Stimulated activated naive CD8-positive, alpha-beta T cell treated with anti-CD3 and anti-CD28 coated beads, Interleukin-15, Interleukin-2, amounts not matched to agents 100 ng/mL and 50 ng/mL, for 24 hours (primary cell): Measurements from ENCODE around the gene STAT5B.
A peak's percentile ranks its signal among the peaks of the same experiment; 100 is the strongest.
"Not testable (repeated sequence)": the region's sequence is repeated elsewhere in the genome, so short reads cannot be mapped to it uniquely, and the experiment has no call there.

ENCODE experiments used
- H3K27ac Mint-ChIP-seq: one replicate; pipeline ENCODE4 v1.8.0; 2021; ENCODE audit warnings: mild to moderate bottlenecking, mixed read lengths
- H3K27me3 Mint-ChIP-seq: one replicate; pipeline ENCODE4 v1.8.0; 2021; ENCODE audit warnings: mixed read lengths
- H3K36me3 Mint-ChIP-seq: one replicate; pipeline ENCODE4 v1.8.0; 2021; ENCODE audit warnings: low read depth, mixed read lengths
- H3K4me1 Mint-ChIP-seq: one replicate; pipeline ENCODE4 v1.8.0; 2021; ENCODE audit warnings: low read depth, mixed read lengths
- H3K4me3 Mint-ChIP-seq: one replicate; pipeline ENCODE4 v1.8.0; 2021; ENCODE audit warnings: mild to moderate bottlenecking, mixed read lengths
- H3K9me3 Mint-ChIP-seq: one replicate; pipeline ENCODE4 v1.8.0; 2021; ENCODE audit warnings: mixed read lengths

The STAT5B gene

GRCh38 chr17:42297775-42298174, 21.6 kb upstream of the STAT5B start:
- not testable (repeated sequence) for H3K27ac Mint-ChIP-seq, H3K4me3 Mint-ChIP-seq, H3K27me3 Mint-ChIP-seq, H3K9me3 Mint-ChIP-seq
- Mint-ChIP-seq H3K4me1 (peaks cover 12% of the 10 kb centered on the region), H3K36me3 (peaks cover 65% of the 10 kb centered on the region)

DNA sequence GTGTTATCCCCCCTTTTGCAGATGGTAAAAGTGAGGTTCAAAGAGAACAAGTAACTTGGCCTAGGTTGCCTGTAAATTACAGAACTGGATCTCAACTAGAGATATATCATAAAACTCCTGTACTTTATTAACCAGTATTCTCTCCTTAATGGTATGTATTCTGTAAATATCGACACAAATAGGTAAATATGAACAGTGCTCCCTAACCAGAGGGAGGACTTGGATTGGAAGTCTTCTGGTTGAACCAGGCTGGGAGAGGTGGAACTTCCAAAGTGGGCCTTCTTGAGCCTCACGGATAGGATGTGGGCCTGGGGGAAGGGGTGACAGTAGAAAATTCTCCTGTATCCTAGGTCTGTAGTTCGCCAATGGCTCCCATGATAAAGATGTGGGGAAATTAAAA, 19.8 kb upstream of the STAT5B start:
- H3K27me3 Mint-ChIP-seq, result no peaks in the 10 kb centered on the region

DNA sequence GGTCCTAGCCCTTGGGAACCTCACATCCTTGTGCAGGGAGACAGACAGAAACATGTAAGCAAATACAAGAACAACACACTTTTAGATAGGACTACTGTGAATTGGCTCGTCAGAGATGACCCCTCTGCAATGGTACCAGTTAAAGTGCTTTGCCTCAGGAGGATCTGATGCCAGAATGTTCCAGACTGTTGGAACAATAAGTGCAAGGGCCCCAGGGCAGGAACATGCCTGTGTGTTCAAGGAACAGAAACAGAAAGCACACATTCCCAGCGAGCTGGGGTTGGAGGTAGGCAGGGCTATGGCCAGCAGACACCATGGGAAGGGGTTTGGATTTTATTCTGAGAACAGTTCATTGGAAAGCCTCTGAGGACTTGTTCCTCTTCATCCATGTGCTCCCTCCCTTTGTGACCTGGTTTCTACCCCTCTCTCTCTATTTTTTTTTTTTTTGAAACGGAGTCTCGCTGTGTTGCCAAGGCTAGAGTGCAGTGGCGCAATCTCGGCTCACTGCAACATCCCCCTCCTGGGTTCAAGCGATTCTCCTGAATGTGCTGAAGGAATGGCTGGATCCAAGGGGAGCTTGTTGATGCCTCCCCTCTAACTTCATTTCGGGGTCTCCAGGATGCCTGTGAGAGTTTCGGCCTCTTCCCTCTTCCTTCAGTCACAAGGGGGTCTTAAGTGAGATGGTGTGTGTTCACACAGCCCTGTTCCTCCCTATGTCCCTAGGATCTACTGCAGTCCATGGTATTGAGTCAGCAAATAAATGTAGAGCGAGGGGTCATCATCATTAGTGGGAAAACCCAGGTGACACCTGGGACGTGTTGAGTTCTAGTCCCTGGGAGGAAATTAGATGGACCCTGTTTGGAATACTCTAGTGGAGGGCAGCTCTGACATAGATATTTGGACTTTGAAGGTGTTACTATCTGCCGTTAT, 18.5 kb upstream of the STAT5B start:
- H3K27me3 Mint-ChIP-seq, result no peaks in the 10 kb centered on the region
- no peaks in the 10 kb centered on the region for H3K9me3 Mint-ChIP-seq
- peak overlapping the region; percentile 72 for H3K27ac Mint-ChIP-seq
- peaks cover 42% of the 10 kb centered on the region for H3K4me1 Mint-ChIP-seq
- H3K4me3 Mint-ChIP-seq, result peak overlapping the region; percentile 18
- H3K36me3 Mint-ChIP-seq, result peaks cover 75% of the 10 kb centered on the region

More for the DNA sequence above, 19.8 kb upstream of the STAT5B start:
- Mint-ChIP-seq H3K27ac (no peak overlapping the region), H3K4me3 (no peak overlapping the region), H3K4me1 (peaks cover 29% of the 10 kb centered on the region), H3K36me3 (peaks cover 64% of the 10 kb centered on the region), H3K9me3 (no peaks in the 10 kb centered on the region)

DNA sequence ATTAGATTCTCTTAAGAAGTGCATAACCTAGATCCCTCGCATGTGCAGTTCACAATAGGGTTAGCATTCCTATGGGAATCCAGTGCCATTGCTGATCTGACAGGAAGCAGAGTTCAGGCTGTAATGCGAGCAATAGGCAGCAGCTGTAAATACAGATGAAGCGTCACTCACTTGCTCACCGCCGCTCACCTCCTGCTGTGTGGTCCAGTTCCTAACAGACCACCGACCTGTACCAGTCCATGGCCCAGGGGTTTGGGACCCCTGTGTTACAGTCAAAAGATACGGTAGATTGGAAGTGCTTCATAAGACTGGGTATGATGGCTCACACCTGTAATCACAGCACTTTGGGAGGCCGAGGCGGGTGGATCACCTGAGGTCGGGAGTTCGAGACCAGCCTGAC, 14.9 kb upstream of the STAT5B start:
- Mint-ChIP-seq H3K27me3 (no peaks in the 10 kb centered on the region), H3K27ac (peak overlapping the region; percentile 83), H3K36me3 (peaks cover 68% of the 10 kb centered on the region), H3K4me1 (peaks cover 59% of the 10 kb centered on the region), H3K4me3 (peak overlapping the region; percentile 92), H3K9me3 (no peaks in the 10 kb centered on the region)

- H3K9me3 Mint-ChIP-seq, result no peaks in the 10 kb centered on the region
- peaks cover 65% of the 10 kb centered on the region for H3K4me1 Mint-ChIP-seq
- peak overlapping the region; percentile 92 for H3K4me3 Mint-ChIP-seq
- H3K27ac Mint-ChIP-seq, result peak overlapping the region; percentile 93
- peaks cover 64% of the 10 kb centered on the region for H3K36me3 Mint-ChIP-seq
- H3K27me3 Mint-ChIP-seq, result no peaks in the 10 kb centered on the region
Observed at GRCh38 chr17:42290577-42290976, 14.4 kb upstream of the STAT5B start.

DNA sequence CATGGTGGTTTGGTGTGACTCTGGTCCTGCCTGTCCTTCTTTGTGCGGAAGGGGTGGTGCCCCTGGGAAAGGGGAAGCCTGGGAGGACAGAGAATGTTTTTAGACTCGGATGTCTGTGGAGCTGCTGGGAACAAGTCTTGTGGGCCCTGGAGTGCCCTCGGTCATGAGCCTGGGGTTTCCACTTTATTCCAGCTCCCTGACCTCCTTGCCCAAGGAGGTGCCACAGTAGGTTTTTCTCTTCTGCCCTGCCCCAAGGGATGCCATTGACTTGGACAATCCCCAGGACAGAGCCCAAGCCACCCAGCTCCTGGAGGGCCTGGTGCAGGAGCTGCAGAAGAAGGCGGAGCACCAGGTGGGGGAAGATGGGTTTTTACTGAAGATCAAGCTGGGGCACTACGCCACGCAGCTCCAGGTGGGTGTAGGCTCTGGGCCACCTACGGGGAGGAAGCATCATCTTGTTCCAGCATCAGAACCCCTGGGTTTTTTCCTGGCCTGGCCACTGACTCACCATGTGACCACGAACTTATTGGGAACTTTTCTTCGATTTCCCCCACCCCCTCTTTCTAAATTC, 13.5 kb upstream of the STAT5B start:
- peaks cover 57% of the 10 kb centered on the region for H3K36me3 Mint-ChIP-seq
- H3K9me3 Mint-ChIP-seq, result no peaks in the 10 kb centered on the region
- peak overlapping the region; percentile 92 for H3K4me3 Mint-ChIP-seq
- peak overlapping the region; percentile 93 for H3K27ac Mint-ChIP-seq
- no peaks in the 10 kb centered on the region for H3K27me3 Mint-ChIP-seq
- peaks cover 72% of the 10 kb centered on the region for H3K4me1 Mint-ChIP-seq

DNA sequence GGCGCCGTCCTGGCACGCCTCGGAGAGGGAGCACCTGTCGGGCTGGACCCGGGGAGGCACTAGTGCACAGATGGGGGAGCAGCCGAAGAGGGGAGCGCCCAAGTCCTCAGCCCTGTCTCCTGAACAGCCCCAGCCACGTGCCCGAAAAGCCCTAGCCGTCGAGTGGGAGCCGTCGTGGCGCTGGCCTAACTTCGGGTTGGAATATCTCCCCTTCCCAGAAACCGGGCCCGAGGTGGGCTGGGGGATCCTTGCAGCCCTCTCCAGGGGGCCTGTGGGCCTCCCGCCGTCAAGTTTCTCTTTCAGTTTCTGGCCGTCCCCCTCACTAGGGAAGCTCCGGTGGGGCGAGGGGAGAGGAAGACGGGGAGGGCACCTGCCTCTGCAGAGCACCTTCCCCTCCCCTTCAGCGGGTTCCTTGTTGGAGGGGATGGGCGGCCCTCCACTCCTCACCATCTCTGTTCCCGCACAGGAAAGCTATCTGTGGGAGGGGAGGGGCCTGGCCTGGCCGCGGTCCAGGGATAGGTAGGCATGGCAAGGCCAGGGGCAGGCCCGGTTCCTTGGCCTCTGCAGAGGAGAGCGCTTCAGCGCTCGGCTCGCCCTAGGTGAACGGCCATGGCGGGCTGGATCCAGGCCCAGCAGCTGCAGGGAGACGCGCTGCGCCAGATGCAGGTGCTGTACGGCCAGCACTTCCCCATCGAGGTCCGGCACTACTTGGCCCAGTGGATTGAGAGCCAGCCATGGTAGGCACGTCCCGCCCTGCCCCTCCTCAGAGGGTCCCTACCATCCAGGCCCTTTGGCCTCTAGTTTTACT, 12.8 kb upstream of the STAT5B start:
- Mint-ChIP-seq H3K9me3 (no peaks in the 10 kb centered on the region), H3K4me3 (peak overlapping the region; percentile 92), H3K36me3 (peaks cover 51% of the 10 kb centered on the region), H3K4me1 (peaks cover 72% of the 10 kb centered on the region), H3K27ac (peak overlapping the region; percentile 93), H3K27me3 (no peaks in the 10 kb centered on the region)

GRCh38 chr17:42287977-42288802, 12.0 kb upstream of the STAT5B start, which contains the start of gene STAT5A:
STAT5A (plus strand) TSS chr17:42288498; CDS start chr17:42289412, 914 bp downstream.
- H3K4me3 Mint-ChIP-seq, result peak within 1 kb of the TSS; percentile 92
- H3K27ac Mint-ChIP-seq, result peak within 1 kb of the TSS; percentile 98
- H3K27me3 Mint-ChIP-seq, result no peaks in the 10 kb centered on the region
- H3K4me1 Mint-ChIP-seq, result peaks cover 75% of the 10 kb centered on the region
- peaks cover 45% of the 10 kb centered on the region for H3K36me3 Mint-ChIP-seq
- no peaks in the 10 kb centered on the region for H3K9me3 Mint-ChIP-seq

DNA sequence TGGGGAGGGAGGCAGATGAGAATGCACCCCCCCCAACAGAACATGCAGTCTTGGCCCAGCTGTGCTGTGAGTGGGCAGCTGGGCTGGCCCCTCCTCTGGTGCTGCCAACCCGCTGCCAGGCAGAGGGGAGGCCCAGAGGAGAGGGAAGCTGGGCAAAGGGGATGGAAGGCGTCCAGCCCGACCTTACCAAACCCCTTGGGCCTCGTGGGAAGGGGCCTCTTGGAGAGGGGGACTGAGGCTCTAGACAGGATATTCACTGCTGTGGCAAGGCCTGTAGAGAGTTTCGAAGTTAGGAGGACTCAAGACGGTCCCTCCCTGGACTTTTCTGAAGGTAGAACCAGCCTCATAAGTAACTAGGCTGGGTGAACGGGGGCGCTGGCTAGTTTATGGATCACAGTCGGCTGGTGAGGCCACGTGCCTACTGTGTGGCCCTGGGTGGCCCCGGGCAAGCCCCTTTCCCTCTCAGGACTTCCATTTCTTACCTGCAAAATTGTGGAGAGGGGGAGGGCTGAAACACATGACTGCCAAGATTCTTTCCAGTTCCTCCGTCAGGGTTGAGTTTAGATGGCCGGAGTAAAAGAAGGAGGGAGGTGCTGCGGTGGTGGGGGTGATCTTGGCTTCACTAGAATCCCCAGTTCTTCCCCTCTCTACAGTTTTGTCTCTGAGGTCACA, 11.2 kb upstream of the STAT5B start:
- Mint-ChIP-seq H3K9me3 (no peaks in the 10 kb centered on the region), H3K27ac (peak overlapping the region; percentile 98)

GRCh38 chr17:42286411-42287221, 10.4 kb upstream of the STAT5B start:
- no peaks in the 10 kb centered on the region for H3K27me3 Mint-ChIP-seq
- H3K4me1 Mint-ChIP-seq, result peaks cover 70% of the 10 kb centered on the region
- H3K27ac Mint-ChIP-seq, result peak overlapping the region; percentile 98
- peak overlapping the region; percentile 92 for H3K4me3 Mint-ChIP-seq
- H3K36me3 Mint-ChIP-seq, result peaks cover 33% of the 10 kb centered on the region
- H3K9me3 Mint-ChIP-seq, result no peaks in the 10 kb centered on the region

More for the DNA sequence above, 11.2 kb upstream of the STAT5B start:
- H3K36me3 Mint-ChIP-seq, result peaks cover 41% of the 10 kb centered on the region
- peak overlapping the region; percentile 92 for H3K4me3 Mint-ChIP-seq
- H3K27me3 Mint-ChIP-seq, result no peaks in the 10 kb centered on the region
- peaks cover 77% of the 10 kb centered on the region for H3K4me1 Mint-ChIP-seq

DNA sequence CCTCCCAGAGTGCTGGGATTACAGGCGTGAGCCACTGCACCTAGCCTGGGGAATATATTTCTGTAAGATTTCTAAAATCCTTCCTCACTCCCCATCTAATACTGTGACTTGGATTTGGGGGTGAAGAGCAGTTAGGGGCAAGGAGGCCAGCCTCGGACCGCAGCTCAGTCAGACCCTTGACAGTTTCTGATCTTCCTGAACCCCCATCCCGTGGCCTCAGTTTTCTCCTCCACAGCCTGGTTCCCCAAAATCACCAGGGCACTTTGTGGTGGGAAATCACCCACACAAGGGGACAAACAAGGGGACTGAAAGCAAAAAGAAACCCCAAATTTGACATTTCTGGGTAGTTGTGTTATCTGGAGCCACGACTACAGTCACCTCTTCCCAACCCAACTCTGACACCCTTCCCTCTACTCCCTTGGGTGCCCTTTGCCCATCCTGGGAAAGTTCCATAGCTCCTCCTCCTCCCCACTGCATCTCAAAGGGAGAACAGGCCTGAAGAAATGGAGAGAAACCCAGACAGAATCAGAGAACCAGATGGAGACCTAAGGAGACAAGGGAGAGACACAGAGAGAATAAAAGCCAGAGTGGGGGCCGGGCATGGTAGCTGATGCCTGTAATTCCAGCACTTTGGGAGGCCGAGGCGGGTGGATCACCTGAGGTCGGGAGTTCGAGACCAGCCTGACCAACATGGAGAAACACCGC, 9.3 kb upstream of the STAT5B start:
- Mint-ChIP-seq H3K4me1 (peaks cover 59% of the 10 kb centered on the region), H3K36me3 (peaks cover 22% of the 10 kb centered on the region), H3K27ac (peak overlapping the region; percentile 57), H3K4me3 (peak overlapping the region; percentile 92), H3K27me3 (no peaks in the 10 kb centered on the region), H3K9me3 (no peaks in the 10 kb centered on the region)

- no peaks in the 10 kb centered on the region for H3K27me3 Mint-ChIP-seq
- peaks cover 51% of the 10 kb centered on the region for H3K4me1 Mint-ChIP-seq
- no peaks in the 10 kb centered on the region for H3K9me3 Mint-ChIP-seq
- no peak overlapping the region for H3K4me3 Mint-ChIP-seq
- peaks cover 13% of the 10 kb centered on the region for H3K36me3 Mint-ChIP-seq
- no peak overlapping the region for H3K27ac Mint-ChIP-seq
Observed at GRCh38 chr17:42284566-42284965, 8.4 kb upstream of the STAT5B start.

GRCh38 chr17:42284024-42284369, 7.8 kb upstream of the STAT5B start:
- Mint-ChIP-seq H3K9me3 (no peaks in the 10 kb centered on the region), H3K27ac (no peak overlapping the region), H3K36me3 (peaks cover 10% of the 10 kb centered on the region), H3K4me3 (no peak overlapping the region), H3K4me1 (peaks cover 51% of the 10 kb centered on the region), H3K27me3 (no peaks in the 10 kb centered on the region)
